CD4-positive, alpha-beta T cell treated with Interleukin-15 for 4 hours (primary cell): ENCODE data around the gene CAB39.
"Not testable (repeated sequence)": the region's sequence is repeated elsewhere in the genome, so short reads cannot be mapped to it uniquely, and the experiment has no call there.

Experiments used
- DNase-seq: peaks from one replicate; pipeline ENCODE4 v3.0.0-alpha.2; 2020; ENCODE audit warnings: low spot score

Gene CAB39

GRCh38 chr2:230684270-230685168 lies 28.1 kb upstream of the CAB39 start:
- no peak for DNase-seq

- DNase-seq = no peak
Measured at GRCh38 chr2:230685178-230685577, 27.5 kb upstream of the CAB39 start.

- no peak for DNase-seq
Measured at GRCh38 chr2:230687498-230687897, 25.1 kb upstream of the CAB39 start.

GRCh38 chr2:230688490-230688889 lies 24.2 kb upstream of the CAB39 start:
- no peak for DNase-seq

- no peak for DNase-seq
Measured at GRCh38 chr2:230690439-230690838, 22.2 kb upstream of the CAB39 start.

GRCh38 chr2:230691005-230691647 lies 21.5 kb upstream of the CAB39 start:
- no peak for DNase-seq

GRCh38 chr2:230692760-230693159 lies 19.9 kb upstream of the CAB39 start:
- DNase-seq = no peak

GRCh38 chr2:230693411-230693810 lies 19.2 kb upstream of the CAB39 start:
- DNase-seq = no peak

- DNase-seq = no peak
Measured at GRCh38 chr2:230694241-230694640, 18.4 kb upstream of the CAB39 start.

GRCh38 chr2:230695551-230695950 lies 17.1 kb upstream of the CAB39 start:
- no peak for DNase-seq

GRCh38 chr2:230696670-230697069 lies 16.0 kb upstream of the CAB39 start:
- no peak for DNase-seq

GRCh38 chr2:230697676-230698075 lies 15.0 kb upstream of the CAB39 start:
- no peak for DNase-seq

- not testable (repeated sequence) for DNase-seq
Measured at GRCh38 chr2:230698753-230699152, 13.9 kb upstream of the CAB39 start.

GRCh38 chr2:230700447-230700846 lies 12.2 kb upstream of the CAB39 start:
- DNase-seq = no peak

GRCh38 chr2:230701308-230701707 lies 11.3 kb upstream of the CAB39 start:
- no peak for DNase-seq

GRCh38 chr2:230702457-230702856 lies 10.2 kb upstream of the CAB39 start:
- not testable (repeated sequence) for DNase-seq

GRCh38 chr2:230703514-230703913 lies 9.1 kb upstream of the CAB39 start:
- DNase-seq = no peak

GRCh38 chr2:230706053-230706521 lies 6.6 kb upstream of the CAB39 start:
- DNase-seq = no peak

- DNase-seq = no peak
Measured at GRCh38 chr2:230706966-230707365, 5.7 kb upstream of the CAB39 start.

- no peak for DNase-seq
Measured at GRCh38 chr2:230708204-230708603, 4.4 kb upstream of the CAB39 start.

- DNase-seq = no peak
Measured at GRCh38 chr2:230711224-230711623, 1.4 kb upstream of the CAB39 start.

GRCh38 chr2:230713331-230714135 lies 891 bp downstream of the CAB39 start:
- DNase-seq = peak; percentile 48

GRCh38 chr2:230714136-230714480 lies 1.5 kb downstream of the CAB39 start:
- DNase-seq = peak; percentile 65
